ENCODE results near the gene ZNF407.
"Not testable (repeated sequence)": the region's sequence is repeated elsewhere in the genome, so short reads cannot be mapped to it uniquely, and the experiment has no call there.

ZNF407 gene

GRCh38 chr18:75097491-75098225 is 500.0 kb downstream of the ZNF407 start:
- DNase-seq (ENCODE audit: low read depth, low spot score): no peak

- no peak for DNase-seq (ENCODE audit: low read depth, low spot score)
Observed at GRCh38 chr18:75100832-75101630, 503.4 kb downstream of the ZNF407 start.

GRCh38 chr18:75101916-75102315 is 504.2 kb downstream of the ZNF407 start:
- no peak for DNase-seq (ENCODE audit: low read depth, low spot score)

- DNase-seq (ENCODE audit: low read depth, low spot score): not testable (repeated sequence)
Observed at GRCh38 chr18:75104029-75104428, 506.4 kb downstream of the ZNF407 start.

GRCh38 chr18:75104483-75104882 is 506.8 kb downstream of the ZNF407 start:
- no peak for DNase-seq (ENCODE audit: low read depth, low spot score)

GRCh38 chr18:75105551-75106254 is 508.0 kb downstream of the ZNF407 start:
- no peak for DNase-seq (ENCODE audit: low read depth, low spot score)

GRCh38 chr18:75106746-75107145 is 509.1 kb downstream of the ZNF407 start:
- DNase-seq (ENCODE audit: low read depth, low spot score): no peak

GRCh38 chr18:75107196-75107930 is 509.7 kb downstream of the ZNF407 start:
- no peak for DNase-seq (ENCODE audit: low read depth, low spot score)

GRCh38 chr18:75107931-75108276 is 510.2 kb downstream of the ZNF407 start:
- DNase-seq (ENCODE audit: low read depth, low spot score): no peak

- no peak for DNase-seq (ENCODE audit: low read depth, low spot score)
Observed at GRCh38 chr18:75108579-75109318, 511.1 kb downstream of the ZNF407 start.

- DNase-seq (ENCODE audit: low read depth, low spot score): no peak
Observed at GRCh38 chr18:75109319-75109691, 511.6 kb downstream of the ZNF407 start.

- no peak for DNase-seq (ENCODE audit: low read depth, low spot score)
Observed at GRCh38 chr18:75109819-75110218, 512.1 kb downstream of the ZNF407 start.

- DNase-seq (ENCODE audit: low read depth, low spot score): no peak
Observed at GRCh38 chr18:75110311-75110710, 512.6 kb downstream of the ZNF407 start.

GRCh38 chr18:75110846-75111415 is 513.3 kb downstream of the ZNF407 start:
- DNase-seq (ENCODE audit: low read depth, low spot score): no peak

GRCh38 chr18:75111760-75112159 is 514.1 kb downstream of the ZNF407 start:
- DNase-seq (ENCODE audit: low read depth, low spot score): no peak

- DNase-seq (ENCODE audit: low read depth, low spot score): no peak
Observed at GRCh38 chr18:75112186-75113096, 514.8 kb downstream of the ZNF407 start.

- DNase-seq (ENCODE audit: low read depth, low spot score): no peak
Observed at GRCh38 chr18:75113455-75113854, 515.8 kb downstream of the ZNF407 start.

- DNase-seq (ENCODE audit: low read depth, low spot score): no peak
Observed at GRCh38 chr18:75114231-75114764, 516.6 kb downstream of the ZNF407 start.

All from astrocyte of the hippocampus (primary cell).